ENCODE results near the gene PGLYRP3.

DNA sequence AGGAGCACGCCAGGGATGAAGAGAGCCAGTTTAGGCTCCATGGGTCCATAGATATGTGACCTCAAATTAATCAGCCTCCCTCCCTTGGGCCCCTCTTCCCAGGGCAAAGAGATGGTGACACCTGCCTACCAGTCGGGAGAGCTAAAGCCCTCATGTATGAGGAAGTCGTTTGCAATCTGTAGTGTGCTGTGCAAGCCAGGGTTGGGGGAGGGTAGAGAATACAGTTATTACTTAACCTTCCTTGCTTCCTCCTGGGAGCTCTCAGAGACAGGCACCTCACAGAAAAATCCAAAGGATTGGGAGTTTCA is 31.9 kb upstream of the PGLYRP3 start:
- TF ChIP-seq, protein P1, sequence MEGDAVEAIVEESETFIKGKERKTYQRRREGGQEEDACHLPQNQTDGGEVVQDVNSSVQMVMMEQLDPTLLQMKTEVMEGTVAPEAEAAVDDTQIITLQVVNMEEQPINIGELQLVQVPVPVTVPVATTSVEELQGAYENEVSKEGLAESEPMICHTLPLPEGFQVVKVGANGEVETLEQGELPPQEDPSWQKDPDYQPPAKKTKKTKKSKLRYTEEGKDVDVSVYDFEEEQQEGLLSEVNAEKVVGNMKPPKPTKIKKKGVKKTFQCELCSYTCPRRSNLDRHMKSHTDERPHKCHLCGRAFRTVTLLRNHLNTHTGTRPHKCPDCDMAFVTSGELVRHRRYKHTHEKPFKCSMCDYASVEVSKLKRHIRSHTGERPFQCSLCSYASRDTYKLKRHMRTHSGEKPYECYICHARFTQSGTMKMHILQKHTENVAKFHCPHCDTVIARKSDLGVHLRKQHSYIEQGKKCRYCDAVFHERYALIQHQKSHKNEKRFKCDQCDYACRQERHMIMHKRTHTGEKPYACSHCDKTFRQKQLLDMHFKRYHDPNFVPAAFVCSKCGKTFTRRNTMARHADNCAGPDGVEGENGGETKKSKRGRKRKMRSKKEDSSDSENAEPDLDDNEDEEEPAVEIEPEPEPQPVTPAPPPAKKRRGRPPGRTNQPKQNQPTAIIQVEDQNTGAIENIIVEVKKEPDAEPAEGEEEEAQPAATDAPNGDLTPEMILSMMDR (IDR thresholded peaks at IDR 0.05) = no peak
- no peak for TF ChIP-seq POLR2A (IDR thresholded peaks at IDR 0.05)
